HepG2 (cell line): Measurements from ENCODE around the gene MLLT11. TPM values are rescaled to one million over a fixed set of nuclear protein-coding genes. Genes with fewer than 3 reads are reported as not detected.
A peak's percentile ranks its signal among the peaks of the same experiment; 100 is the strongest.

Source experiments
- ATRX ChIP-seq: sonication (generic); formaldehyde crosslinking; IDR thresholded peaks from 2 replicates; pipeline ENCODE4 v1.4.0; 2020; ENCODE audit warnings: missing genetic modification reagents, borderline replicate concordance
- CBX1 ChIP-seq: IDR thresholded peaks from one replicate; pipeline ENCODE4 v1.6.1; 2016; ENCODE audit warnings: antibody characterized with exemption, low read depth
- GATAD1 ChIP-seq: IDR thresholded peaks from 2 replicates; pipeline ENCODE4 v1.6.1; 2016; ENCODE audit warnings: missing genetic modification reagents, missing compliant biosample characterization
- GATAD2A ChIP-seq: IDR thresholded peaks from 2 replicates; pipeline ENCODE4 v1.6.1; 2016
- IRX3 ChIP-seq: sonication (generic); formaldehyde crosslinking; IDR thresholded peaks from 2 replicates; pipeline ENCODE4 v1.8.1; 2023; ENCODE audit warnings: mild to moderate bottlenecking, low read depth, missing genetic modification reagents, borderline replicate concordance
- POLR2G ChIP-seq: fragments of 200-400 bp; formaldehyde crosslinking; IDR thresholded peaks from 2 replicates; pipeline ENCODE4 v1.6.1; 2018; ENCODE audit warnings: mild to moderate bottlenecking, low read depth, low read length, moderate library complexity
- SMC3 ChIP-seq: IDR thresholded peaks from 2 replicates; pipeline ENCODE4 v1.6.1; 2011; ENCODE audit warnings: low read length, improper control_type of control experiment
- STAT5B ChIP-seq: sonication (generic); formaldehyde crosslinking; IDR thresholded peaks from 2 replicates; pipeline ENCODE4 v1.4.0; 2020; ENCODE audit warnings: missing genetic modification reagents
- TMF1 ChIP-seq: sonication (generic); formaldehyde crosslinking; IDR thresholded peaks from 2 replicates; pipeline ENCODE4 v1.8.1; 2022; ENCODE audit warnings: low read depth, missing genetic modification reagents
- ZBTB8A ChIP-seq: sonication (generic); formaldehyde crosslinking; IDR thresholded peaks from 2 replicates; pipeline ENCODE4 v1.4.0; 2020; ENCODE audit warnings: mild to moderate bottlenecking, low read depth, missing genetic modification reagents, borderline replicate concordance
- ZFP36L1 ChIP-seq: sonication (generic); formaldehyde crosslinking; IDR thresholded peaks from 2 replicates; pipeline ENCODE4 v1.8.0; 2022; ENCODE audit warnings: mild to moderate bottlenecking, missing genetic modification reagents, moderate library complexity
- ZNF136 ChIP-seq: sonication (generic); formaldehyde crosslinking; IDR thresholded peaks from 2 replicates; pipeline ENCODE4 v1.8.1; 2022; ENCODE audit warnings: low read depth, mild to moderate bottlenecking, moderate library complexity, missing genetic modification reagents
- ZNF274 ChIP-seq: sonication (generic); formaldehyde crosslinking; IDR thresholded peaks from 2 replicates; pipeline ENCODE4 v1.5.1; 2020; ENCODE audit warnings: mild to moderate bottlenecking, missing genetic modification reagents
- ZSCAN12 ChIP-seq: sonication (generic); formaldehyde crosslinking; IDR thresholded peaks from 2 replicates; pipeline ENCODE4 v1.9.0; 2021; ENCODE audit warnings: mild to moderate bottlenecking, missing genetic modification reagents
- ZSCAN20 ChIP-seq: sonication (generic); formaldehyde crosslinking; IDR thresholded peaks from 2 replicates; pipeline ENCODE4 v1.4.0; 2020; ENCODE audit warnings: missing genetic modification reagents, mild to moderate bottlenecking, borderline replicate concordance
- ZSCAN25 ChIP-seq: sonication (generic); formaldehyde crosslinking; IDR thresholded peaks from 2 replicates; pipeline ENCODE4 v1.8.0; 2022; ENCODE audit warnings: mild to moderate bottlenecking, missing genetic modification reagents
- polyA plus RNA-seq, 8 experiments: library from polyadenylated mRNA; depleted of rRNA in 3 of 8; stranded (reverse) in 7 of 8; unstranded in 1 of 8; fragments of >200 nt; fragmentation: Illumina TruSeq in 4 of 8; extraction: Trizol in 4 of 8; gene quantifications; 2 replicates each; pipeline versions ENCODE4 v1.2.1 to v1.2.3, GENCODE V29; 2011 to 2016; ENCODE audit warnings: low read depth in 4 of 8, missing spikeins in 1 of 8, mixed read lengths in 1 of 8; ENCODE audit not compliant: insufficient read depth in 1 of 8
- total RNA-seq, 5 experiments: library from RNA; depleted of rRNA; stranded (reverse); fragments of >200 nt; fragmentation: Illumina TruSeq; extraction: Trizol; gene quantifications; 2 replicates each; pipeline ENCODE4 v1.2.3, GENCODE V29; 2016; ENCODE audit warnings: low read depth in 1 of 5
- TF ChIP-seq, protein P1 (sequence below): fragments of 450-650 bp; IDR thresholded peaks from 2 replicates; pipeline ENCODE4 v1.6.1; 2017; ENCODE audit warnings: mild to moderate bottlenecking
- TF ChIP-seq, protein P2 (sequence below): sonication (generic); formaldehyde crosslinking; IDR thresholded peaks from 2 replicates; pipeline ENCODE4 v1.5.0; 2020; ENCODE audit warnings: mild to moderate bottlenecking, missing genetic modification reagents, moderate library complexity
- TF ChIP-seq, protein P3 (sequence below): sonication (generic); formaldehyde crosslinking; IDR thresholded peaks from 2 replicates; pipeline ENCODE4 v1.5.0; 2020; ENCODE audit warnings: missing genetic modification reagents
- TF ChIP-seq, protein P4 (sequence below): sonication (generic); formaldehyde crosslinking; IDR thresholded peaks from 2 replicates; pipeline ENCODE4 v1.8.1; 2023; ENCODE audit warnings: mild to moderate bottlenecking, missing genetic modification reagents, borderline replicate concordance
- TF ChIP-seq, protein P5 (sequence below): sonication (generic); formaldehyde crosslinking; IDR thresholded peaks from 2 replicates; pipeline ENCODE4 v1.4.0; 2020; ENCODE audit warnings: missing genetic modification reagents

Gene MLLT11
- total and polyA plus RNA-seq, 2 of the 13 experiments (the other 11 are each of a cell fraction or from before 2014, with no cell fraction given) = 0.21 to 0.22 TPM

DNA sequence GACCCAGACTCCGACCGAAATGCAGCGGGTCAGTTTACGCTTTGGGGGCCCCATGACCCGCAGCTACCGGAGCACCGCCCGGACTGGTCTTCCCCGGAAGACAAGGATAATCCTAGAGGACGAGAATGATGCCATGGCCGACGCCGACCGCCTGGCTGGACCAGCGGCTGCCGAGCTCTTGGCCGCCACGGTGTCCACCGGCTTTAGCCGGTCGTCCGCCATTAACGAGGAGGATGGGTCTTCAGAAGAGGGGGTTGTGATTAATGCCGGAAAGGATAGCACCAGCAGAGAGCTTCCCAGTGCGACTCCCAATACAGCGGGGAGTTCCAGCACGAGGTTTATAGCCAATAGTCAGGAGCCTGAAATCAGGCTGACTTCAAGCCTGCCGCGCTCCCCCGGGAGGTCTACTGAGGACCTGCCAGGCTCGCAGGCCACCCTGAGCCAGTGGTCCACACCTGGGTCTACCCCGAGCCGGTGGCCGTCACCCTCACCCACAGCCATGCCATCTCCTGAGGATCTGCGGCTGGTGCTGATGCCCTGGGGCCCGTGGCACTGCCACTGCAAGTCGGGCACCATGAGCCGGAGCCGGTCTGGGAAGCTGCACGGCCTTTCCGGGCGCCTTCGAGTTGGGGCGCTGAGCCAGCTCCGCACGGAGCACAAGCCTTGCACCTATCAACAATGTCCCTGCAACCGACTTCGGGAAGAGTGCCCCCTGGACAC lies 12.1 kb upstream of the MLLT11 start (continued):
- TF ChIP-seq, protein P1, sequence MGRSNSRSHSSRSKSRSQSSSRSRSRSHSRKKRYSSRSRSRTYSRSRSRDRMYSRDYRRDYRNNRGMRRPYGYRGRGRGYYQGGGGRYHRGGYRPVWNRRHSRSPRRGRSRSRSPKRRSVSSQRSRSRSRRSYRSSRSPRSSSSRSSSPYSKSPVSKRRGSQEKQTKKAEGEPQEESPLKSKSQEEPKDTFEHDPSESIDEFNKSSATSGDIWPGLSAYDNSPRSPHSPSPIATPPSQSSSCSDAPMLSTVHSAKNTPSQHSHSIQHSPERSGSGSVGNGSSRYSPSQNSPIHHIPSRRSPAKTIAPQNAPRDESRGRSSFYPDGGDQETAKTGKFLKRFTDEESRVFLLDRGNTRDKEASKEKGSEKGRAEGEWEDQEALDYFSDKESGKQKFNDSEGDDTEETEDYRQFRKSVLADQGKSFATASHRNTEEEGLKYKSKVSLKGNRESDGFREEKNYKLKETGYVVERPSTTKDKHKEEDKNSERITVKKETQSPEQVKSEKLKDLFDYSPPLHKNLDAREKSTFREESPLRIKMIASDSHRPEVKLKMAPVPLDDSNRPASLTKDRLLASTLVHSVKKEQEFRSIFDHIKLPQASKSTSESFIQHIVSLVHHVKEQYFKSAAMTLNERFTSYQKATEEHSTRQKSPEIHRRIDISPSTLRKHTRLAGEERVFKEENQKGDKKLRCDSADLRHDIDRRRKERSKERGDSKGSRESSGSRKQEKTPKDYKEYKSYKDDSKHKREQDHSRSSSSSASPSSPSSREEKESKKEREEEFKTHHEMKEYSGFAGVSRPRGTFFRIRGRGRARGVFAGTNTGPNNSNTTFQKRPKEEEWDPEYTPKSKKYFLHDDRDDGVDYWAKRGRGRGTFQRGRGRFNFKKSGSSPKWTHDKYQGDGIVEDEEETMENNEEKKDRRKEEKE = no peak
- TF ChIP-seq ZSCAN12 (no peak), POLR2G (peak; percentile 19; the same call in 1 of the 2 replicates), STAT5B (CRISPR knock-in tag) (no peak), TMF1 (CRISPR knock-in tag) (no peak), ATRX (CRISPR knock-in tag) (no peak), ZSCAN25 (no peak), ZNF136 (CRISPR knock-in tag) (peak; percentile 77; the same call in 1 of the 2 replicates), SMC3 (0 out of 2 replicates have a peak, but pooled peaks have one; percentile 51), ZBTB8A (CRISPR knock-in tag) (no peak), GATAD2A (CRISPR knock-in tag) (no peak), CBX1 (no peak), ZFP36L1 (CRISPR knock-in tag) (0 out of 2 replicates have a peak, but pooled peaks have one; percentile 39), IRX3 (CRISPR knock-in tag) (no peak), ZNF274 (CRISPR knock-in tag) (no peak; the same call in 1 of the 2 replicates), ZSCAN20 (CRISPR knock-in tag) (0 out of 2 replicates have a peak, but pooled peaks have one; percentile 41), GATAD1 (CRISPR knock-in tag) (no peak)
- TF ChIP-seq, protein P2, sequence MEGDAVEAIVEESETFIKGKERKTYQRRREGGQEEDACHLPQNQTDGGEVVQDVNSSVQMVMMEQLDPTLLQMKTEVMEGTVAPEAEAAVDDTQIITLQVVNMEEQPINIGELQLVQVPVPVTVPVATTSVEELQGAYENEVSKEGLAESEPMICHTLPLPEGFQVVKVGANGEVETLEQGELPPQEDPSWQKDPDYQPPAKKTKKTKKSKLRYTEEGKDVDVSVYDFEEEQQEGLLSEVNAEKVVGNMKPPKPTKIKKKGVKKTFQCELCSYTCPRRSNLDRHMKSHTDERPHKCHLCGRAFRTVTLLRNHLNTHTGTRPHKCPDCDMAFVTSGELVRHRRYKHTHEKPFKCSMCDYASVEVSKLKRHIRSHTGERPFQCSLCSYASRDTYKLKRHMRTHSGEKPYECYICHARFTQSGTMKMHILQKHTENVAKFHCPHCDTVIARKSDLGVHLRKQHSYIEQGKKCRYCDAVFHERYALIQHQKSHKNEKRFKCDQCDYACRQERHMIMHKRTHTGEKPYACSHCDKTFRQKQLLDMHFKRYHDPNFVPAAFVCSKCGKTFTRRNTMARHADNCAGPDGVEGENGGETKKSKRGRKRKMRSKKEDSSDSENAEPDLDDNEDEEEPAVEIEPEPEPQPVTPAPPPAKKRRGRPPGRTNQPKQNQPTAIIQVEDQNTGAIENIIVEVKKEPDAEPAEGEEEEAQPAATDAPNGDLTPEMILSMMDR = peak; percentile 81
- TF ChIP-seq, protein P3, sequence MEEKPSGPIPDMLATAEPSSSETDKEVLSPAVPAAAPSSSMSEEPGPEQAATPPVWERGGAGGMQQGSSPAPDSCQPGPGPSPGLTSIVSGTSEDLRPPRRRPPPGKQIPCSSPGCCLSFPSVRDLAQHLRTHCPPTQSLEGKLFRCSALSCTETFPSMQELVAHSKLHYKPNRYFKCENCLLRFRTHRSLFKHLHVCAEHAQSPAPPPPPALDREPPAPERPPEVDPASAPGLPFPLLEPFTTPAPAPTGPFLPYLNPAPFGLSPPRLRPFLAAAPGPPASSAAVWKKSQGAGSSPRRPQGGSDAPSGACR (CRISPR knock-in tag) = peak; percentile 30; the same call in 1 of the 2 replicates
- TF ChIP-seq, protein P4, sequence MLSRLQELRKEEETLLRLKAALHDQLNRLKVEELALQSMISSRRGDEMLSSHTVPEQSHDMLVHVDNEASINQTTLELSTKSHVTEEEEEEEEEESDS (CRISPR knock-in tag) = no peak
- TF ChIP-seq, protein P5, sequence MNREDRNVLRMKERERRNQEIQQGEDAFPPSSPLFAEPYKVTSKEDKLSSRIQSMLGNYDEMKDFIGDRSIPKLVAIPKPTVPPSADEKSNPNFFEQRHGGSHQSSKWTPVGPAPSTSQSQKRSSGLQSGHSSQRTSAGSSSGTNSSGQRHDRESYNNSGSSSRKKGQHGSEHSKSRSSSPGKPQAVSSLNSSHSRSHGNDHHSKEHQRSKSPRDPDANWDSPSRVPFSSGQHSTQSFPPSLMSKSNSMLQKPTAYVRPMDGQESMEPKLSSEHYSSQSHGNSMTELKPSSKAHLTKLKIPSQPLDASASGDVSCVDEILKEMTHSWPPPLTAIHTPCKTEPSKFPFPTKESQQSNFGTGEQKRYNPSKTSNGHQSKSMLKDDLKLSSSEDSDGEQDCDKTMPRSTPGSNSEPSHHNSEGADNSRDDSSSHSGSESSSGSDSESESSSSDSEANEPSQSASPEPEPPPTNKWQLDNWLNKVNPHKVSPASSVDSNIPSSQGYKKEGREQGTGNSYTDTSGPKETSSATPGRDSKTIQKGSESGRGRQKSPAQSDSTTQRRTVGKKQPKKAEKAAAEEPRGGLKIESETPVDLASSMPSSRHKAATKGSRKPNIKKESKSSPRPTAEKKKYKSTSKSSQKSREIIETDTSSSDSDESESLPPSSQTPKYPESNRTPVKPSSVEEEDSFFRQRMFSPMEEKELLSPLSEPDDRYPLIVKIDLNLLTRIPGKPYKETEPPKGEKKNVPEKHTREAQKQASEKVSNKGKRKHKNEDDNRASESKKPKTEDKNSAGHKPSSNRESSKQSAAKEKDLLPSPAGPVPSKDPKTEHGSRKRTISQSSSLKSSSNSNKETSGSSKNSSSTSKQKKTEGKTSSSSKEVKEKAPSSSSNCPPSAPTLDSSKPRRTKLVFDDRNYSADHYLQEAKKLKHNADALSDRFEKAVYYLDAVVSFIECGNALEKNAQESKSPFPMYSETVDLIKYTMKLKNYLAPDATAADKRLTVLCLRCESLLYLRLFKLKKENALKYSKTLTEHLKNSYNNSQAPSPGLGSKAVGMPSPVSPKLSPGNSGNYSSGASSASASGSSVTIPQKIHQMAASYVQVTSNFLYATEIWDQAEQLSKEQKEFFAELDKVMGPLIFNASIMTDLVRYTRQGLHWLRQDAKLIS = no peak; the same call in 1 of the 2 replicates
